Hepatocyte (in vitro differentiated cells): ENCODE measurements around the gene TDP2.

Experiments
- EZH2 ChIP-seq: fragments of 200-600 bp; sonication (generic); IDR thresholded peaks from 2 replicates; pipeline ENCODE4 v1.6.1; 2016; ENCODE audit warnings: antibody characterized with exemption, mild to moderate bottlenecking, borderline replicate concordance
- EZH2phosphoT487 ChIP-seq: fragments of 200-600 bp; sonication (generic); IDR thresholded peaks from one replicate; pipeline ENCODE4 v1.6.1; 2018; ENCODE audit warnings: antibody characterized with exemption, mild to moderate bottlenecking, low read depth, moderate library complexity; ENCODE audit not compliant: unreplicated experiment, severe bottlenecking
- TF ChIP-seq, protein P1 (sequence below): fragments of 200-600 bp; sonication (generic); IDR thresholded peaks from 2 replicates; pipeline ENCODE4 v1.5.1; 2016; ENCODE audit warnings: antibody characterized with exemption, mild to moderate bottlenecking; ENCODE audit not compliant: poor library complexity

GRCh38 chr6:24673625-24674024, 6.9 kb upstream of the TDP2 start:
- TF ChIP-seq, protein P1, sequence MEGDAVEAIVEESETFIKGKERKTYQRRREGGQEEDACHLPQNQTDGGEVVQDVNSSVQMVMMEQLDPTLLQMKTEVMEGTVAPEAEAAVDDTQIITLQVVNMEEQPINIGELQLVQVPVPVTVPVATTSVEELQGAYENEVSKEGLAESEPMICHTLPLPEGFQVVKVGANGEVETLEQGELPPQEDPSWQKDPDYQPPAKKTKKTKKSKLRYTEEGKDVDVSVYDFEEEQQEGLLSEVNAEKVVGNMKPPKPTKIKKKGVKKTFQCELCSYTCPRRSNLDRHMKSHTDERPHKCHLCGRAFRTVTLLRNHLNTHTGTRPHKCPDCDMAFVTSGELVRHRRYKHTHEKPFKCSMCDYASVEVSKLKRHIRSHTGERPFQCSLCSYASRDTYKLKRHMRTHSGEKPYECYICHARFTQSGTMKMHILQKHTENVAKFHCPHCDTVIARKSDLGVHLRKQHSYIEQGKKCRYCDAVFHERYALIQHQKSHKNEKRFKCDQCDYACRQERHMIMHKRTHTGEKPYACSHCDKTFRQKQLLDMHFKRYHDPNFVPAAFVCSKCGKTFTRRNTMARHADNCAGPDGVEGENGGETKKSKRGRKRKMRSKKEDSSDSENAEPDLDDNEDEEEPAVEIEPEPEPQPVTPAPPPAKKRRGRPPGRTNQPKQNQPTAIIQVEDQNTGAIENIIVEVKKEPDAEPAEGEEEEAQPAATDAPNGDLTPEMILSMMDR = no peak
- TF ChIP-seq EZH2 (no peak), EZH2phosphoT487 (no peak)
